GM23338 (cell line): ENCODE measurements around the gene IMPACT. TPM values are rescaled to one million over a fixed set of nuclear protein-coding genes. Genes with fewer than 3 reads are reported as not detected.
A peak's percentile ranks its signal among the peaks of the same experiment; 100 is the strongest.

ENCODE experiments used
- ATAC-seq: fragments of 200-7000 bp; cut with Tn5 transposase; 3 replicates; pipeline ENCODE4 v1.9.1; 2020
- DNase-seq: peaks from one replicate; pipeline ENCODE4 v3.0.0-alpha.2; 2015; ENCODE audit warnings: low spot score
- H2AFZ ChIP-seq: fragments of 200-600 bp; sonication (generic); 2 replicates; pipeline ENCODE4 v1.8.0; 2016; ENCODE audit warnings: antibody characterized with exemption, mild to moderate bottlenecking, moderate library complexity
- H3F3A ChIP-seq: fragments of 200-600 bp; sonication (generic); replicated peaks from 2 replicates; pipeline ENCODE4 v1.8.0; 2017; ENCODE audit warnings: antibody characterized with exemption, mixed run types, low read depth
- H3K27ac ChIP-seq: fragments of 200-600 bp; sonication (generic); 2 replicates; pipeline ENCODE4 v1.6.1; 2016; ENCODE audit warnings: low read depth
- H3K27me3 ChIP-seq: fragments of 200-600 bp; sonication (generic); 2 replicates; pipeline ENCODE4 v1.8.0; 2016; ENCODE audit warnings: mild to moderate bottlenecking, mixed run types, moderate library complexity; ENCODE audit not compliant: insufficient read depth
- H3K36me3 ChIP-seq: fragments of 200-600 bp; sonication (generic); 2 replicates; pipeline ENCODE4 v1.8.0; 2016; ENCODE audit warnings: mild to moderate bottlenecking; ENCODE audit not compliant: insufficient read depth
- H3K4me1 ChIP-seq: fragments of 200-600 bp; sonication (generic); 2 replicates; pipeline ENCODE4 v1.8.0; 2016; ENCODE audit warnings: mild to moderate bottlenecking, moderate library complexity; ENCODE audit not compliant: insufficient read depth
- H3K4me2 ChIP-seq: fragments of 200-600 bp; sonication (generic); 2 replicates; pipeline ENCODE4 v1.7.1; 2017; ENCODE audit warnings: mixed run types
- H3K4me3 ChIP-seq: fragments of 200-600 bp; sonication (generic); 2 replicates; pipeline ENCODE4 v1.6.1; 2016; ENCODE audit warnings: mixed run types
- H3K79me2 ChIP-seq: fragments of 200-600 bp; sonication (generic); replicated peaks from 2 replicates; pipeline ENCODE4 v1.8.0; 2017; ENCODE audit warnings: mild to moderate bottlenecking; ENCODE audit not compliant: insufficient read depth
- H3K9me2 ChIP-seq: fragments of 200-600 bp; sonication (generic); 2 replicates; pipeline ENCODE4 v1.8.0; 2017; ENCODE audit not compliant: insufficient read depth
- H4K20me1 ChIP-seq: fragments of 200-600 bp; sonication (generic); replicated peaks from 2 replicates; pipeline ENCODE4 v1.8.0; 2017; ENCODE audit warnings: mild to moderate bottlenecking; ENCODE audit not compliant: insufficient read depth
- H3K27ac Mint-ChIP-seq: 2 replicates; pipeline ENCODE4 v1.8.0; 2020; ENCODE audit warnings: inconsistent platforms, mild to moderate bottlenecking, moderate library complexity, mixed read lengths
- H3K27me3 Mint-ChIP-seq: 3 replicates; pipeline ENCODE4 v1.8.0; 2022; ENCODE audit warnings: low read depth, mild to moderate bottlenecking, moderate library complexity, mixed read lengths, inconsistent platforms; ENCODE audit not compliant: insufficient read depth, poor library complexity
- H3K36me3 Mint-ChIP-seq: 3 replicates; pipeline ENCODE4 v1.8.0; 2021; ENCODE audit warnings: low read depth, mild to moderate bottlenecking, inconsistent platforms, moderate library complexity, mixed read lengths
- H3K4me1 Mint-ChIP-seq: 3 replicates; pipeline ENCODE4 v1.8.0; 2020; ENCODE audit warnings: mild to moderate bottlenecking, inconsistent platforms, mixed read lengths
- H3K4me3 Mint-ChIP-seq: 3 replicates; pipeline ENCODE4 v1.8.0; 2021; ENCODE audit warnings: moderate library complexity, mild to moderate bottlenecking, inconsistent platforms, mixed read lengths
- H3K9me3 Mint-ChIP-seq: 3 replicates; pipeline ENCODE4 v1.8.0; 2020; ENCODE audit warnings: moderate library complexity, mild to moderate bottlenecking, inconsistent platforms, mixed read lengths
- CREB1 ChIP-seq: fragments of 250-450 bp; sonication (Bioruptor Pico); IDR thresholded peaks from 2 replicates; pipeline ENCODE4 v1.5.0; 2020; ENCODE audit warnings: low read depth, mild to moderate bottlenecking, moderate library complexity
- EZH2 ChIP-seq: fragments of 200-600 bp; sonication (generic); IDR thresholded peaks from one replicate; pipeline ENCODE4 v1.8.0; 2017; ENCODE audit warnings: antibody characterized with exemption, mild to moderate bottlenecking, low read depth; ENCODE audit not compliant: unreplicated experiment
- JUNB ChIP-seq: IDR thresholded peaks from one replicate; pipeline ENCODE4 v1.6.1; 2016; ENCODE audit warnings: antibody characterized with exemption; ENCODE audit not compliant: unreplicated experiment
- POLR2AphosphoS5 ChIP-seq: IDR thresholded peaks from 2 replicates; pipeline ENCODE4 v1.6.1; 2016; ENCODE audit warnings: antibody characterized with exemption, low read depth
- STAT1 ChIP-seq: IDR thresholded peaks from one replicate; pipeline ENCODE4 v1.6.1; 2016; ENCODE audit warnings: antibody characterized with exemption; ENCODE audit not compliant: unreplicated experiment
- ZNF331 ChIP-seq: fragments of 250-450 bp; sonication (Bioruptor Pico); IDR thresholded peaks from 2 replicates; pipeline ENCODE4 v1.5.0; 2020; ENCODE audit warnings: low read depth, mild to moderate bottlenecking, moderate library complexity
- polyA plus RNA-seq: library from polyadenylated mRNA; unstranded; fragments of >200 nt; fragmentation: Nextera tagmentation; extraction: Ambion mirVana; gene quantifications from 2 replicates; pipeline ENCODE4 v1.2.1, GENCODE V29; 2016
- total RNA-seq: library from RNA; depleted of rRNA; stranded (reverse); fragments of >200 nt; shearing (Covaris generic); gene quantifications from 2 replicates; pipeline ENCODE4 v1.2.3, GENCODE V29; 2014
- TF ChIP-seq, protein P1 (sequence below): IDR thresholded peaks from 2 replicates; pipeline ENCODE4 v1.6.1; 2016; ENCODE audit warnings: antibody characterized with exemption
- TF ChIP-seq, protein P2 (sequence below), 2 experiments: fragments of 200-600 bp in 1 of 2; sonication (generic) in 1 of 2; conservative IDR thresholded peaks; 2 replicates each; pipeline versions ENCODE4 v1.5.1 to v1.6.1; 2016 to 2017; ENCODE audit warnings: antibody characterized with exemption in 2 of 2, low read depth in 2 of 2, mild to moderate bottlenecking in 2 of 2, moderate library complexity in 1 of 2
- TF ChIP-seq, protein P3 (sequence below): fragments of 250-450 bp; sonication (Bioruptor Pico); IDR thresholded peaks from 2 replicates; pipeline ENCODE4 v1.5.0; 2020; ENCODE audit warnings: mild to moderate bottlenecking, moderate library complexity

IMPACT gene
- total and polyA plus RNA-seq, 2 experiments from 2014 or later = 42.1 to 47.6 TPM

DNA sequence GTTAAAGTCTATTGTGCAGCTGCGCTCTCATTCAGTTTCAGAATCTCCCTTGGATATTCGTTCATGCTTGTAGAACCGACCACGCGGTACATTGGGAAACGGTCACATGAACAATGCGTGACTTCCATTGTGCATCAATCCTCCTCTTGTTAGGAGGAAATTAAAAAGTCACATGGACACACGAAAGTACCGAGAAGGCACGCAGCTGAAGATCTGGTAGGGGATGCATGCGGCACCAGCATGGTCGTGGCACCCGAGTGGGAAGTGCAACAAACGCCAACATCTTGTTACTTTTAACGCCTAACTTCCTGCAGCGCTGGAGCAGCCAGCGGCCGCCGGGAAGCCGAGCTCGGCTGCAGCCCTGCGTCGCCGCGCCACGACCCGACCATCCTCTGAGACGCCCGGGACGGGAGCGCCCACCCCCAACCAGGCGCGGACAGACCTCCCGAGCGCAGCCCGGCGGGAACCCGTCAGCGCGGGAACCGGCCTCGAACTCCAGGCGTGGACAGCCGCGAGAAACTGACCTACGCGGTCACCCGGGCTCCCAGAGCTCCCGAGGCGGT lies 29.3 kb upstream of the IMPACT start:
- no peaks in the 10 kb centered on the region for H4K20me1 ChIP-seq
- peak overlapping the region; percentile 67 for H3K27ac ChIP-seq
- ATAC-seq (peak; percentile 40), DNase-seq (peak; percentile 70)
- H3K4me1 ChIP-seq = peaks cover 59% of the 10 kb centered on the region
- Mint-ChIP-seq H3K36me3 (peaks cover 6% of the 10 kb centered on the region; the same call in 2 of the 3 replicates), H3K9me3 (no peaks in the 10 kb centered on the region), H3K4me3 (peak overlapping the region; percentile 92), H3K27ac (peak overlapping the region; percentile 96), H3K4me1 (peaks cover 43% of the 10 kb centered on the region), H3K27me3 (peaks cover 2% of the 10 kb centered on the region)
- H3K4me3 ChIP-seq = peak overlapping the region; percentile 58
- TF ChIP-seq POLR2AphosphoS5 (no peak), CREB1 (CRISPR knock-in tag) (peak; percentile 14; the same call in 1 of the 2 replicates)
- H3K79me2 ChIP-seq = peaks cover 50% of the 10 kb centered on the region
- H3F3A ChIP-seq = peaks cover 4% of the 10 kb centered on the region; the same call in 1 of the 2 replicates
- no peaks in the 10 kb centered on the region for H3K27me3 ChIP-seq
- H3K4me2 ChIP-seq = peak overlapping the region; percentile 80
- peak overlapping the region; percentile 44; the same call in 1 of the 2 replicates for H2AFZ ChIP-seq
- no peaks in the 10 kb centered on the region for H3K9me2 ChIP-seq
- H3K36me3 ChIP-seq = no peaks in the 10 kb centered on the region

DNA sequence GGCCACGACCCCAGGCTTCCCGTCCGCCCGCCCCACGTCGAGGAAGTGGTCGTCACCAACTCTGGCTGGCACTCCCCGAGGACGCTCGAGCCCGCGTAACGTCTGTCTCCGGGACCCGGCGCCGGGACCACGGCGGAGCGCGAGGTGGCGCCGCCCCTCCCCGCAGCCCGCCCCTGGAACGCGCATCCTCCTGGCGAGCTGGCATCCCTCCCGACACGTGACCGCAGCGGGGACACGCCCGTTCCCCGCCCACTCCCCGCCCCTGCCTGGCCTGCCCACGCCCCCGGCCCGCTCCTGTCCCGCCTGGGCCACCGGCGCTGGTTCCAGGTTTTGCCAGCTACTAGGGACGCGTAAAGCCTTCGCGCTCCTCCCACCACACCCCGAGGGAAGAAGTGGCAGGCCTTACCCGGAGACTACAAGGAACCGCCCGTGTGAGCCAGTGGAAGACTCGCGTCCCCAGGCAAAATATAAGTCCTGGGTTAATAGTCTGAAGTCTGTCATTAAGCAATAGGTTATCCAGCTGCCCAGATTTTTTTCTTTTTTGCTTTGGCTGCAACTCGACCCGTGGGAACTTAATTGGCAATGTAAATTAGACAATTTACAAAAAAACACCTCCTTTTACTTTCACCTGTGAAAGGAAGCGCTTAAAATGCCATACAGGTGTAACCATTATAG lies 28.6 kb upstream of the IMPACT start, which contains the start of gene OSBPL1A:
OSBPL1A (minus strand) TSS at position 131 of the 675 bp plus-strand sequence. CDS start 20,291 bp downstream, outside the sequence.
- Histone ChIP-seq H3F3A (peaks cover 4% of the 10 kb centered on the region; the same call in 1 of the 2 replicates), H4K20me1 (no peaks in the 10 kb centered on the region), H3K79me2 (peaks cover 44% of the 10 kb centered on the region), H3K36me3 (no peaks in the 10 kb centered on the region), H3K4me2 (peak within 1 kb of the TSS; percentile 84), H2AFZ (peak within 1 kb of the TSS; percentile 44), H3K9me2 (no peaks in the 10 kb centered on the region), H3K27ac (peak within 1 kb of the TSS; percentile 94), H3K27me3 (no peaks in the 10 kb centered on the region), H3K4me1 (peaks cover 63% of the 10 kb centered on the region), H3K4me3 (peak within 1 kb of the TSS; percentile 58)
- Mint-ChIP-seq H3K9me3 (no peaks in the 10 kb centered on the region), H3K4me1 (peaks cover 49% of the 10 kb centered on the region), H3K27me3 (peaks cover 2% of the 10 kb centered on the region), H3K4me3 (peak within 1 kb of the TSS; percentile 92), H3K27ac (peak within 1 kb of the TSS; percentile 96), H3K36me3 (peaks cover 4% of the 10 kb centered on the region; the same call in 2 of the 3 replicates)
- DNase-seq (peak; percentile 99), ATAC-seq (peak; percentile 93)
- TF ChIP-seq, protein P1, sequence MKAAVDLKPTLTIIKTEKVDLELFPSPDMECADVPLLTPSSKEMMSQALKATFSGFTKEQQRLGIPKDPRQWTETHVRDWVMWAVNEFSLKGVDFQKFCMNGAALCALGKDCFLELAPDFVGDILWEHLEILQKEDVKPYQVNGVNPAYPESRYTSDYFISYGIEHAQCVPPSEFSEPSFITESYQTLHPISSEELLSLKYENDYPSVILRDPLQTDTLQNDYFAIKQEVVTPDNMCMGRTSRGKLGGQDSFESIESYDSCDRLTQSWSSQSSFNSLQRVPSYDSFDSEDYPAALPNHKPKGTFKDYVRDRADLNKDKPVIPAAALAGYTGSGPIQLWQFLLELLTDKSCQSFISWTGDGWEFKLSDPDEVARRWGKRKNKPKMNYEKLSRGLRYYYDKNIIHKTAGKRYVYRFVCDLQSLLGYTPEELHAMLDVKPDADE = no peak
- TF ChIP-seq ZNF331 (CRISPR knock-in tag) (no peak), POLR2AphosphoS5 (peak; percentile 76), EZH2 (no peak), JUNB (no peak), STAT1 (no peak)
- TF ChIP-seq, protein P2, sequence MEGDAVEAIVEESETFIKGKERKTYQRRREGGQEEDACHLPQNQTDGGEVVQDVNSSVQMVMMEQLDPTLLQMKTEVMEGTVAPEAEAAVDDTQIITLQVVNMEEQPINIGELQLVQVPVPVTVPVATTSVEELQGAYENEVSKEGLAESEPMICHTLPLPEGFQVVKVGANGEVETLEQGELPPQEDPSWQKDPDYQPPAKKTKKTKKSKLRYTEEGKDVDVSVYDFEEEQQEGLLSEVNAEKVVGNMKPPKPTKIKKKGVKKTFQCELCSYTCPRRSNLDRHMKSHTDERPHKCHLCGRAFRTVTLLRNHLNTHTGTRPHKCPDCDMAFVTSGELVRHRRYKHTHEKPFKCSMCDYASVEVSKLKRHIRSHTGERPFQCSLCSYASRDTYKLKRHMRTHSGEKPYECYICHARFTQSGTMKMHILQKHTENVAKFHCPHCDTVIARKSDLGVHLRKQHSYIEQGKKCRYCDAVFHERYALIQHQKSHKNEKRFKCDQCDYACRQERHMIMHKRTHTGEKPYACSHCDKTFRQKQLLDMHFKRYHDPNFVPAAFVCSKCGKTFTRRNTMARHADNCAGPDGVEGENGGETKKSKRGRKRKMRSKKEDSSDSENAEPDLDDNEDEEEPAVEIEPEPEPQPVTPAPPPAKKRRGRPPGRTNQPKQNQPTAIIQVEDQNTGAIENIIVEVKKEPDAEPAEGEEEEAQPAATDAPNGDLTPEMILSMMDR (conservative IDR thresholded peaks at IDR 0.05; ENCODE audit: low read depth in 2 of 2) = 0 out of 4 replicates have a peak, but pooled peaks of 1 of the 2 experiments have one; percentile 23
- TF ChIP-seq, protein P3, sequence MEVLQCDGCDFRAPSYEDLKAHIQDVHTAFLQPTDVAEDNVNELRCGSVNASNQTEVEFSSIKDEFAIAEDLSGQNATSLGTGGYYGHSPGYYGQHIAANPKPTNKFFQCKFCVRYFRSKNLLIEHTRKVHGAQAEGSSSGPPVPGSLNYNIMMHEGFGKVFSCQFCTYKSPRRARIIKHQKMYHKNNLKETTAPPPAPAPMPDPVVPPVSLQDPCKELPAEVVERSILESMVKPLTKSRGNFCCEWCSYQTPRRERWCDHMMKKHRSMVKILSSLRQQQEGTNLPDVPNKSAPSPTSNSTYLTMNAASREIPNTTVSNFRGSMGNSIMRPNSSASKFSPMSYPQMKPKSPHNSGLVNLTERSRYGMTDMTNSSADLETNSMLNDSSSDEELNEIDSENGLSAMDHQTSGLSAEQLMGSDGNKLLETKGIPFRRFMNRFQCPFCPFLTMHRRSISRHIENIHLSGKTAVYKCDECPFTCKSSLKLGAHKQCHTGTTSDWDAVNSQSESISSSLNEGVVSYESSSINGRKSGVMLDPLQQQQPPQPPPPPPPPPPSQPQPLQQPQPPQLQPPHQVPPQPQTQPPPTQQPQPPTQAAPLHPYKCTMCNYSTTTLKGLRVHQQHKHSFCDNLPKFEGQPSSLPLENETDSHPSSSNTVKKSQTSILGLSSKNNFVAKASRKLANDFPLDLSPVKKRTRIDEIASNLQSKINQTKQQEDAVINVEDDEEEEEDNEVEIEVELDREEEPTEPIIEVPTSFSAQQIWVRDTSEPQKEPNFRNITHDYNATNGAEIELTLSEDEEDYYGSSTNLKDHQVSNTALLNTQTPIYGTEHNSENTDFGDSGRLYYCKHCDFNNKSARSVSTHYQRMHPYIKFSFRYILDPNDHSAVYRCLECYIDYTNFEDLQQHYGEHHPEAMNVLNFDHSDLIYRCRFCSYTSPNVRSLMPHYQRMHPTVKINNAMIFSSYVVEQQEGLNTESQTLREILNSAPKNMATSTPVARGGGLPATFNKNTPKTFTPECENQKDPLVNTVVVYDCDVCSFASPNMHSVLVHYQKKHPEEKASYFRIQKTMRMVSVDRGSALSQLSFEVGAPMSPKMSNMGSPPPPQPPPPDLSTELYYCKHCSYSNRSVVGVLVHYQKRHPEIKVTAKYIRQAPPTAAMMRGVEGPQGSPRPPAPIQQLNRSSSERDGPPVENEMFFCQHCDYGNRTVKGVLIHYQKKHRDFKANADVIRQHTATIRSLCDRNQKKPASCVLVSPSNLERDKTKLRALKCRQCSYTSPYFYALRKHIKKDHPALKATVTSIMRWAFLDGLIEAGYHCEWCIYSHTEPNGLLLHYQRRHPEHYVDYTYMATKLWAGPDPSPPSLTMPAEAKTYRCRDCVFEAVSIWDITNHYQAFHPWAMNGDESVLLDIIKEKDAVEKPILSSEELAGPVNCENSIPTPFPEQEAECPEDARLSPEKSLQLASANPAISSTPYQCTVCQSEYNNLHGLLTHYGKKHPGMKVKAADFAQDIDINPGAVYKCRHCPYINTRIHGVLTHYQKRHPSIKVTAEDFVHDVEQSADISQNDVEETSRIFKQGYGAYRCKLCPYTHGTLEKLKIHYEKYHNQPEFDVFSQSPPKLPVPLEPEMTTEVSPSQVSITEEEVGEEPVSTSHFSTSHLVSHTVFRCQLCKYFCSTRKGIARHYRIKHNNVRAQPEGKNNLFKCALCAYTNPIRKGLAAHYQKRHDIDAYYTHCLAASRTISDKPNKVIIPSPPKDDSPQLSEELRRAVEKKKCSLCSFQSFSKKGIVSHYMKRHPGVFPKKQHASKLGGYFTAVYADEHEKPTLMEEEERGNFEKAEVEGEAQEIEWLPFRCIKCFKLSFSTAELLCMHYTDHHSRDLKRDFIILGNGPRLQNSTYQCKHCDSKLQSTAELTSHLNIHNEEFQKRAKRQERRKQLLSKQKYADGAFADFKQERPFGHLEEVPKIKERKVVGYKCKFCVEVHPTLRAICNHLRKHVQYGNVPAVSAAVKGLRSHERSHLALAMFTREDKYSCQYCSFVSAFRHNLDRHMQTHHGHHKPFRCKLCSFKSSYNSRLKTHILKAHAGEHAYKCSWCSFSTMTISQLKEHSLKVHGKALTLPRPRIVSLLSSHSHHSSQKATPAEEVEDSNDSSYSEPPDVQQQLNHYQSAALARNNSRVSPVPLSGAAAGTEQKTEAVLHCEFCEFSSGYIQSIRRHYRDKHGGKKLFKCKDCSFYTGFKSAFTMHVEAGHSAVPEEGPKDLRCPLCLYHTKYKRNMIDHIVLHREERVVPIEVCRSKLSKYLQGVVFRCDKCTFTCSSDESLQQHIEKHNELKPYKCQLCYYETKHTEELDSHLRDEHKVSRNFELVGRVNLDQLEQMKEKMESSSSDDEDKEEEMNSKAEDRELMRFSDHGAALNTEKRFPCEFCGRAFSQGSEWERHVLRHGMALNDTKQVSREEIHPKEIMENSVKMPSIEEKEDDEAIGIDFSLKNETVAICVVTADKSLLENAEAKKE (CRISPR knock-in tag) = no peak
